Measurements from ENCODE around the gene TBC1D3I.
"Not testable (repeated sequence)": the region's sequence is repeated elsewhere in the genome, so short reads cannot be mapped to it uniquely, and the experiment has no call there.

TBC1D3I gene

GRCh38 chr17:36264470-36264869, at the start of gene TBC1D3I:
Gene TBC1D3I (minus strand): TSS chr17:36264570. CDS start chr17:36262985, 1,585 bp downstream.
- not testable (repeated sequence) for DNase-seq

GRCh38 chr17:36295161-36295560, 30.8 kb upstream of the TBC1D3I start:
- DNase-seq = not testable (repeated sequence)

- not testable (repeated sequence) for DNase-seq
These were observed 25.7 kb upstream of the TBC1D3I start for GRCh38 chr17:36289965-36290612.

GRCh38 chr17:36284219-36284618, 19.8 kb upstream of the TBC1D3I start:
- not testable (repeated sequence) for DNase-seq

DNA sequence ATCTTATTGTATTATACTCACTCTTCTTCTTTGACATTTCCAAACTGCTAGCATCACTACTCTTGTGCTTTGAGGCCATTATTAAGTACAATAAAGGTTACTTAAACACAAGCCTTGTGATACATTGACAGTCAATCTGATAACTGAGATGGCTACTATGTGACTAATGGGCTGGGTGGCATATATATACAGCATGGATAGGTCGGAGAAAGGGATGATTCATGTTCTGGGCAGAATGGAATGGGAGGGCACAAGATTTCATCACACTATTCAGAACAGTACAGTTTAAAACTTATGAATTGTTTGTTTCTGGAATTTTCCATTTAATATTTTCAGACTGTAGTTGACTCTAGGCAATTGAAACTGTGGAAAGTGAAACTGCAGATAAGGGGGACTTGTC, 18.9 kb upstream of the TBC1D3I start:
- DNase-seq = not testable (repeated sequence)

GRCh38 chr17:36242046-36242445, 22.3 kb downstream of the TBC1D3I start:
- not testable (repeated sequence) for DNase-seq

- not testable (repeated sequence) for DNase-seq
These were observed 34.7 kb downstream of the TBC1D3I start for GRCh38 chr17:36229644-36230043.

DNA sequence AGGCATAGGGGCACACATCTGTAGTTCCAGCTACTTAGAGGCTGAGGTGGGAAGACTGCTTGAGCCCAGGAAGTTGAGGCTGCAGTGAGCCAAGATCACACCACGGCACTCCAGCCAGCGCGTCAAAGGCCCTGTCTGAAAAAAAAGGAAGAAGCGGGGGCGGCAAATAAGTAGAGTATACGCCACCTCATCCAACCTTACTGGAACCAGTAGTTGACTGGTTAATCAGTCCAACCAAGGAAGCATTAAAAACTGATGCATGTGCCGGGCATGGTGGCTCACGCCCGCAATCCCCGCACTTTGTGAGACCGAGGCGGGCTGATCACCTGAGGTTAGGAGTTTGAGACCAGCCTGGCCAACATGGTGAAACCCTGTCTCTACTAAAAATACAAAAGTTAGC, 41.4 kb downstream of the TBC1D3I start:
- DNase-seq = not testable (repeated sequence)

DNA sequence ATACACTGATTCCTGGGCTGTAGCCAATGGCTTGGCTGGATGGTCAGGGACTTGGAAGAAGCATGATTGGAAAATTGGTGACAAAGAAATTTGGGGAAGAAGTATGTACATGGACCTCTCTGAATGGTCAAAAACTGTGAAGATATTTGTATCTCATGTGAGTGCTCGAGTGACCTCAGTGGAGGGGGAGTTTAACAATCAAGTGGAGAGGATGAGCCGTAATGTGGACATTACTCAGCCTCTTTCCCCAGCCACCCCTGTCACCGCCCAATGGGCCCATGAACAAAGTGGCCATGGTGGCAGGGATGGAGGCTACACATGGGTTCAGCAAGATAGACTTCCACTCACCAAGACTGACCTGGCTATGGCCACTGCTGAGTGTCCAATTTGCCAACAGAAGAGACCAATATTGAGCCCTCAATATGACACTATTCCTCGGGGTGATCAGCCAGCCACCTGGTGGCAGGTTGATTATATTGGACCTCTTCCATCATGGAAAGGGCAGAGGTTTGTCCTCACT, 42.7 kb downstream of the TBC1D3I start:
- DNase-seq = not testable (repeated sequence)

DNA sequence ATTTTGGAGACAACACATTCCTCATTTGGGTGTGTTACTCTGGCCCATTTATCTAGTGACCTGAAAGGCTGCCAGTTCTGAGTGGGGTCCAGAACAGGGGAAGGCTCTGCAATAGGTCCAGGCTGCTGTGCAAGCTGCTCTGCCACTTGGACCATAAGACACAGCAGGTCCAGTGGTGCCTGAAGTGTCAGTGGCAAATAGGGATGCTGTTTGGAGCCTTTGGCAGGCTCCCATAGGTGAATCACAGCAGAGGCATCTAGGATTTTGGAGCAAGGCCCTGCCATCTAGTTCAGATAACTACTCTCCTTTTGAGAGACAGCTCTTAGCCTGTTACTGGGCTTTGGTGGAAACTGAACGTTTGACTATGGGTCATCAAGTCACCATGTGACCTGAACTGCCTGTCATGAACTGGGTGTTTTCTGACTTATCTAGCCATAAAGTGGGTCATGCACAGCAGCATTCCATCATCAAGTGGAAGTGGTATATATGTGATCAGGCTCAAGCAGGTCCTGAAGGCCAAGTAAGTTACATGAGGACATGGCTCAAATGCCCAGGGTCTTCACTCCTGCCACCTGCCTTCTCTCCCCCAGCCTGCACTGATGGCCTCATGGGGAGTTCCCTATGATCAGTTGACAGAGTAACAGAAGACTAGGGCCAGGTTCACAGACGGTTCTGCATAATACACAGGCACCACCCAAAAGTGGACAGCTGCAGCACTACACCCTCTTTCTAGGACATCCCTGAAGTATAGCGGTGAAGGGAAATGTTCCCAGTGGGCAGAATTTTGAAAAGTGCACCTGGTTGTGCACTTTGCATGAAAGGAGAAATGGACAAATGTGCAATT, 43.4 kb downstream of the TBC1D3I start:
- not testable (repeated sequence) for DNase-seq

DNA sequence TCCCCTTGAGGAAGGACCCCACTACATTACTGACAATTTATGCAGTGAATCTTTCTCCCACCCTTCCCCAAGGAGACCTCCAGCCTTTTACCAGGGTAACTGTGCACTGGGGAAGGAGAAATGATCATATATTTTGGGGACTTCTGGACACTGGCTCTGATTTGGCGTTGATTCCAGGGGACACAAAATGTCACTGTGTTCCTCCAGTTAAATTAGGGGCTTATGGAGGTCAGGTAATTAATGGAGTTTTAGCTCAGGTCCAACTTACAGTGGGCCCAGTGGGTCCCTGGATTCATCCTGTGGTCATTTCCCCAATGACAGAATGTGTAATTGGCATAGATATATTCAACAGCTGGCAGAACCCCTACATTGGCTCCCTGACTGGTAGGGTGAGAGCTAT, 44.8 kb downstream of the TBC1D3I start:
- DNase-seq = not testable (repeated sequence)

GRCh38 chr17:36215406-36216308, 48.7 kb downstream of the TBC1D3I start:
- not testable (repeated sequence) for DNase-seq

DNA sequence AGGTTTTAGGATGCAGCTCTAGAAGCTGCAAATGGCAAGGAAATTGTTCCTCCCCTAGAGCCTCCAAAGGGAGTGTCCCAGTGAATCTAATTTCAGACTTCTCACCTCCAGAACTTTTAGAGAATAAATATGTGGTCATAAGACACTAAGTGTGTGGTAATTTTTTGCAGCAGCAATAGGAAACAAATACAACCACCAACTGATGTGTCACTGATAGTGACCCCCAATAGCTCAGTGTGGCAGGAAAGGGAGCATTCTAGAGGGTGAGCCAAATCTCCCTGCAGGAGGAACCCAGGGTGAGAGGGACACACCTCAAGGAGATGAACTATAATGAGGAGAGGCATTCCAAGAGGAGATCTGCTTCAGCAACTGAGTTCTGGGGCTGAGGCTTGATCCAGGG, 49.5 kb downstream of the TBC1D3I start:
- no peak for DNase-seq

- DNase-seq = no peak
These were observed 50.7 kb downstream of the TBC1D3I start for GRCh38 chr17:36213695-36214094.

DNA sequence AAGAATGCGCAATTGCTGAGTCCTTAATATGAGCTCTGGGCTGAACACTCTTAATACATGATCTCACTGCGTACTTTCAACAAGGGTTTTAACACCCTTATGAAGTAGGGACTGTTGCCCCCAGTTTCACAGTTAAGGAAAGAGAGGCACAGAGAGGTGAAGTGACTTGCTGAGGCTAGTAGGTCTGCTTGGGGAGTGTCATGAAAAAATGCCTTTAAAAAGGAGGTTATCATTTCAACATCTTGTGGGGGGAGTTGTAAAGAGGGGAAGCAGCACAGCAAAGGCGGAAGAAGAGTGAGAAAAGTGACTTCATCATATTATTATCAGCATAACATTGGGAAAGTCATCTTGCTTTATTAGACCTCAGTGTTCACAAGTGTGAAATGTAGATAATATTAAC, 51.4 kb downstream of the TBC1D3I start:
- no peak for DNase-seq

DNA sequence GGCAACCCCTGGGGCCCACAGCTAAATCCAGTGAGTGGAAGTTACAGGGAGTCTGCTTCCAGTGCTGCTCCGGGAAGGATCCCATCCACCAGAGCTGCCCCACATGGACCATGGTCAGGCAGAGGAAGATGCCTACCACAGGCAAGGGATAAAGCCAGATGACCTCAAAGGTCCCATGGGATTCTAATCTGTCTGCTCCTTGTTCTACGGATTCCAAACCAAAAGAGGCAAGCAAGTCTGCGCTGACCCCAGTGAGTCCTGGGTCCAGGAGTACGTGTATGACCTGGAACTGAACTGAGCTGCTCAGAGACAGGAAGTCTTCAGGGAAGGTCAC, 52.1 kb downstream of the TBC1D3I start:
- DNase-seq = no peak

- not testable (repeated sequence) for DNase-seq
These were observed 52.7 kb downstream of the TBC1D3I start for GRCh38 chr17:36211484-36212271.

- not testable (repeated sequence) for DNase-seq
These were observed 53.7 kb downstream of the TBC1D3I start, which contains the start of gene CCL4L2 for GRCh38 chr17:36210439-36211211. Gene CCL4L2 (plus strand): TSS chr17:36211063.

DNA sequence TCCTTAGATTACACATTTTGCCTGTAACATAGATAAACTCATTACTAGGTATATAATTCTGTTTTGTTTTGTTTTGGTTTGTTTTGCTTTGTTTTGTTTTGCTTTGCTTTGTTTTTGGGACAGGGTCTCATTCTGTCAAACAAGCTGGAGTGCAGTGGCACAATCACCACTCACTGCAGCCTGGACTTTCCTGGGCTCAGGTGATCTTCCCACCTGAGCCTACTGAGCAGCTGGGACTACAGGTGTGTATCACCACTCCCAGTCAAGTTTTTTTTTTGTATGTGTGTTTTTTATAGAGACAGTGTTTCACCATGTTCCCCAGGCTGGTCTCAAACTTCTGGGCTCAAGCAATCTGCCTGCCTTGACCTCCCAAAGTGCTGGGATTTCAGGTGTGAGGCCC, 54.8 kb downstream of the TBC1D3I start:
- no peak for DNase-seq

- not testable (repeated sequence) for DNase-seq
These were observed 57.0 kb downstream of the TBC1D3I start for GRCh38 chr17:36207383-36207782.

DNA sequence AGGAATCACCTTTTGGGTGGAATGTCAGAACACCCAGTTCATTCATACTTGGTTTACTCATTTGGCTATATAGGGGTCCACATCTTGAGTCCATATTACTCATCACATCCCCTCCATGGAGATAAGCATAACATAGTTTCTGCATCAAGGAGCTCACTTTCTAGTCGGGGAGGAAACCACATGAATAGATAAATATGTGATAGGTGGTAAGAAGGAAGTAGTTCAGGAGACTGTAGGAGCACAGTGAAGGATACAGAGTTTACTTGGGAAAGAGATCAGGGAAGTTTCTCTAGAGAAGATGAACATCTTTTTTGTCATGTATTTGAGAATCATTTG, 57.9 kb downstream of the TBC1D3I start:
- DNase-seq = not testable (repeated sequence)
